Measurements from ENCODE around the gene IGDCC3.
A peak's percentile ranks its signal among the peaks of the same experiment; 100 is the strongest.
"Not testable (repeated sequence)": the region's sequence is repeated elsewhere in the genome, so short reads cannot be mapped to it uniquely, and the experiment has no call there.

Gene IGDCC3

GRCh38 chr15:65400760-65401610, 23.2 kb upstream of the IGDCC3 start:
- peak; percentile 76 for TF ChIP-seq CTCF (conservative IDR thresholded peaks at IDR 0.05; ENCODE audit: low read depth)
- POLR2A ChIA-PET (ENCODE audit: low non-redundant PET), result interaction anchor here (0.6 to 0.7 kb wide), 2 partner anchors 31 to 96 kb away, joined by 3 to 7 read pairs; partner anchors contain the start of gene RNU5B-1
- CTCF ChIA-PET, result interaction anchor here (0.5 to 1.9 kb wide), 10 partner anchors 10 to 168 kb away, joined by 3 to 7 read pairs (median 4); no protein-coding TSS in a partner anchor
- H3K27ac ChIP-seq, result no peak overlapping the region
- DNase-seq (ENCODE audit: low spot score), result peak; percentile 91

- POLR2A ChIA-PET (ENCODE audit: low non-redundant PET), result no interaction called here
Measured at GRCh38 chr15:65399997-65400396, 22.2 kb upstream of the IGDCC3 start.

GRCh38 chr15:65399001-65399706, 21.4 kb upstream of the IGDCC3 start:
- DNase-seq (ENCODE audit: low spot score), result no peak
- no peak overlapping the region for H3K27ac ChIP-seq
- CTCF ChIA-PET, result interaction anchor here (0.6 to 1.9 kb wide), 4 partner anchors 11 to 191 kb away, joined by 3 to 7 read pairs (median 4); no protein-coding TSS in a partner anchor
- POLR2A ChIA-PET (ENCODE audit: low non-redundant PET), result interaction anchor here (0.7 kb wide), 1 partner anchor 1310 kb away, joined by 9 read pairs; no protein-coding TSS in a partner anchor
- no peak for TF ChIP-seq CTCF (conservative IDR thresholded peaks at IDR 0.05; ENCODE audit: low read depth)

More at GRCh38 chr15:65399997-65400396, 22.2 kb upstream of the IGDCC3 start:
- no peak for TF ChIP-seq CTCF (conservative IDR thresholded peaks at IDR 0.05; ENCODE audit: low read depth)
- no peak overlapping the region for H3K27ac ChIP-seq
- no peak for DNase-seq (ENCODE audit: low spot score)
- CTCF ChIA-PET, result interaction anchor here (0.7 to 1.9 kb wide), 6 partner anchors 9 to 81 kb away, joined by 3 to 7 read pairs (median 4); no protein-coding TSS in a partner anchor

GRCh38 chr15:65398486-65398885, 20.7 kb upstream of the IGDCC3 start:
- not testable (repeated sequence) for H3K27ac ChIP-seq; DNase-seq (ENCODE audit: low spot score)
- ChIA-PET CTCF (interaction anchor here (0.6 to 1.0 kb wide), 4 partner anchors 10 to 190 kb away, joined by 3 to 6 read pairs (median 4); no protein-coding TSS in a partner anchor), POLR2A (ENCODE audit: low non-redundant PET) (interaction anchor here (0.7 kb wide), 1 partner anchor 1311 kb away, joined by 9 read pairs; no protein-coding TSS in a partner anchor)

- no peak overlapping the region for H3K27ac ChIP-seq
- POLR2A ChIA-PET (ENCODE audit: low non-redundant PET), result no interaction called here
- no peak for DNase-seq (ENCODE audit: low spot score)
- CTCF ChIA-PET, result no interaction called here
- no peak for TF ChIP-seq CTCF (conservative IDR thresholded peaks at IDR 0.05; ENCODE audit: low read depth)
Measured at GRCh38 chr15:65396965-65397317, 19.1 kb upstream of the IGDCC3 start.

GRCh38 chr15:65396283-65396964, 18.6 kb upstream of the IGDCC3 start:
- POLR2A ChIA-PET (ENCODE audit: low non-redundant PET), result no interaction called here
- no peak overlapping the region for H3K27ac ChIP-seq
- TF ChIP-seq CTCF (conservative IDR thresholded peaks at IDR 0.05; ENCODE audit: low read depth), result no peak
- DNase-seq (ENCODE audit: low spot score), result no peak
- CTCF ChIA-PET, result no interaction called here

Data from RWPE1 (cell line).